Ammon's horn (tissue), 1 donor: ENCODE results near the gene ZFAND3.

Experiments used
- DNase-seq: peaks from one replicate; pipeline ENCODE4 v3.0.0-alpha.2; 2016; ENCODE audit warnings: low spot score

Gene ZFAND3

GRCh38 chr6:37894585-37894984 is 75.1 kb downstream of the ZFAND3 start:
- no peak for DNase-seq

GRCh38 chr6:37897321-37897720 is 77.8 kb downstream of the ZFAND3 start:
- DNase-seq: no peak

GRCh38 chr6:37897818-37898515 is 78.4 kb downstream of the ZFAND3 start:
- no peak for DNase-seq

- DNase-seq: no peak
Measured at GRCh38 chr6:37903351-37904340, 84.1 kb downstream of the ZFAND3 start.

GRCh38 chr6:37904590-37904989 is 85.1 kb downstream of the ZFAND3 start:
- no peak for DNase-seq

GRCh38 chr6:37906121-37906520 is 86.6 kb downstream of the ZFAND3 start:
- no peak for DNase-seq

GRCh38 chr6:37910998-37911397 is 91.5 kb downstream of the ZFAND3 start:
- DNase-seq: no peak

- DNase-seq: no peak
Measured at GRCh38 chr6:37913210-37913609, 93.7 kb downstream of the ZFAND3 start.

GRCh38 chr6:37915463-37915862 is 95.9 kb downstream of the ZFAND3 start:
- no peak for DNase-seq

GRCh38 chr6:37916149-37916548 is 96.6 kb downstream of the ZFAND3 start:
- no peak for DNase-seq

GRCh38 chr6:37916675-37917074 is 97.1 kb downstream of the ZFAND3 start:
- DNase-seq: no peak

- no peak for DNase-seq
Measured at GRCh38 chr6:37917566-37917965, 98.0 kb downstream of the ZFAND3 start.

- DNase-seq: no peak
Measured at GRCh38 chr6:37919417-37920157, 100.1 kb downstream of the ZFAND3 start.

- DNase-seq: no peak
Measured at GRCh38 chr6:37920667-37921066, 101.1 kb downstream of the ZFAND3 start.

- DNase-seq: no peak
Measured at GRCh38 chr6:37922563-37922962, 103.0 kb downstream of the ZFAND3 start.

- DNase-seq: no peak
Measured at GRCh38 chr6:37923514-37923913, 104.0 kb downstream of the ZFAND3 start.

- DNase-seq: no peak
Measured at GRCh38 chr6:37926661-37927060, 107.1 kb downstream of the ZFAND3 start.

- DNase-seq: no peak
Measured at GRCh38 chr6:37928217-37928616, 108.7 kb downstream of the ZFAND3 start.

GRCh38 chr6:37930288-37930971 is 110.9 kb downstream of the ZFAND3 start:
- no peak for DNase-seq

GRCh38 chr6:37931066-37931465 is 111.5 kb downstream of the ZFAND3 start:
- DNase-seq: no peak

- DNase-seq: no peak
Measured at GRCh38 chr6:37934276-37934675, 114.7 kb downstream of the ZFAND3 start.

GRCh38 chr6:37936150-37936549 is 116.6 kb downstream of the ZFAND3 start:
- DNase-seq: no peak
